Islet of Langerhans (tissue), 1 donor: Measurements from ENCODE around the gene RUNX1.

Experiments
- FAIRE-seq: peaks from one replicate; lab custom pipeline; 2011; peaks lifted over from hg19 to GRCh38; lab: Jason Lieb, UNC

Gene RUNX1

DNA sequence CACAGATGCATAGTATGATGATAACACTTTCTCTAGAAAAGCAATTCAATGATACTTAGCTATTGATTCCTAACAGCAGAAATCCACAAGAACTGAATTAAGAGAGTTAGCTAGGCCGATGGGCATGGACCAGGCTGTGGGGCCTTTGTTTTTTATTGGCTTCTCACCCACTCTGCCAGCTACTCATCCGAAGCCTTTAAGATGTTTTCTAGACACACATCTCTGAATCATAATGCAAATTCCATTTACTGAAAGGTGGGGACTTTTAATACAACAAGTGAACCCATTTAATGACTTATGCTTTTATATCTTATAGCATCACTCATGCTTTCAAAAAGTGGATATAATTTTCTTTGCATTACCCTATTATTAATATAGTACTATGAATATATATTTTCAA lies 170.2 kb downstream of the RUNX1 start:
- FAIRE-seq: peak; percentile 55

GRCh38 chr21:34878501-34878900 lies 170.6 kb downstream of the RUNX1 start:
- peak; percentile 86 for FAIRE-seq

DNA sequence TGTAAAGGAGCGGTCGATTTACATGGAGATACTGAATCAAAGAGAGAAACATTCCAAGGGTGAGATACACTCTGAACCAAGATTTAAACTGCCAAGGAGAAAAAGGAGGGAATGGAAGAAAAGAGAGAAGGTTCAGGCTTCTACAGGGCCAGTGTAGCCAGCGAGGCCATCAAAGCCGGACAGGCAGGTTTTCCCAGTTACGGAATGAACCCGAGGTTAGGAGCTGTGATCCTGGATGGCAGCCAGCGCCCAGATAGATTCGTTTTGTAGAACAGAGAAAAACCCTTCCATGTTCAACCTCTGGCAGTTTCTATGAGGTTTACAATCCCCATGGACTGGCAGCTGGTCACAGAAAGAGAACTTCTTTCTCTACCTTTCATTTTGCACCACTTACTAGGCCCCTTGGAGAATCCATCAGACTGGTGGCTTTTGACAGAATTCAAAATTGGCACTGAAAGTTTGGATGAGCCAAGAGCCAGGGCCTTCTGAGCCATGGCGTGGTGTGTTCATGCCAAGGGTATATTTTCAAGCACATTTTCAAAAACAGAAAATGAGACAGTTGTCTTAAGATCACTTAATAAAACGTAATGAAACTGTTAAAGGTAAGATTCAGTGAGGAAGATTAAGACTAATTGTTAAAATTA lies 171.5 kb downstream of the RUNX1 start:
- no peak for FAIRE-seq

GRCh38 chr21:34875830-34876229 lies 173.3 kb downstream of the RUNX1 start:
- no peak for FAIRE-seq

DNA sequence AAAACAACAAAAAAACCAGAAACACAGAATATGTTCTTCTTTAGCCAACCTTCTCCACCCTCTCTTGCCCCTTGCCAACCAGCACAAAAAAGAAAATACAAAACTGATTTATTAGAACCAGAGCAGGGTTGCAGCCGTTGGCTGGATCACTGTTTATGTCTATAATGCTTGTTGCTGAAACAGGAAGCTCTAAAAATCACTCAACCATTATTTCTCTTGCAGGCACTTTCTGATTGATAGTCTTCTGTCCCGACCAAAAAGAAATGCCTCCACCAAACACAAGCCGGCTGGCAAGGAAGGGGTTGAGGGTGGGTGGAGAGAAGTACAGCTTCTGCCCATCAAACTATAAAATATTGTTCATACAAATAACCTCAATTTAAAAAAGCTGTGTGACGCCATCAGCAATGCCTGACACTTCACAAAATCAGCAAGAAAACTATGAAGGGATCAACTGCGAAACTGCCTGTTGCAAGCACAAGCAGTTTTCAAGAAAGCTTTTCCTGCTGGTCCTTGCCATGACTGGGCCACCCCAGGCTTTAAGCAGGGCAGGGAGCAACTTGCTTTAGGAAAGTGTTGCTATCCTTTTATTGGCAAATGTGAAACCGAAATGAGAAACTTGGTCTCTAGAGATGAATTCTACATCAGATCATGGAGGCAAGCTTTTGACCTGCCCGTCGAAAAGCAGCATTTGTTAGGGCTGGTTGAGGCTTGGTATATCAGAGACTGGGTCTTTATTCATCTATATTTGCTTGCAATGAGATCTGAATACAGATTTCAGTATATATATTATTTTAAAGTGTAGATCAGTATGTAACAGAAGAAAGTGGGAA lies 174.2 kb downstream of the RUNX1 start:
- no peak for FAIRE-seq

DNA sequence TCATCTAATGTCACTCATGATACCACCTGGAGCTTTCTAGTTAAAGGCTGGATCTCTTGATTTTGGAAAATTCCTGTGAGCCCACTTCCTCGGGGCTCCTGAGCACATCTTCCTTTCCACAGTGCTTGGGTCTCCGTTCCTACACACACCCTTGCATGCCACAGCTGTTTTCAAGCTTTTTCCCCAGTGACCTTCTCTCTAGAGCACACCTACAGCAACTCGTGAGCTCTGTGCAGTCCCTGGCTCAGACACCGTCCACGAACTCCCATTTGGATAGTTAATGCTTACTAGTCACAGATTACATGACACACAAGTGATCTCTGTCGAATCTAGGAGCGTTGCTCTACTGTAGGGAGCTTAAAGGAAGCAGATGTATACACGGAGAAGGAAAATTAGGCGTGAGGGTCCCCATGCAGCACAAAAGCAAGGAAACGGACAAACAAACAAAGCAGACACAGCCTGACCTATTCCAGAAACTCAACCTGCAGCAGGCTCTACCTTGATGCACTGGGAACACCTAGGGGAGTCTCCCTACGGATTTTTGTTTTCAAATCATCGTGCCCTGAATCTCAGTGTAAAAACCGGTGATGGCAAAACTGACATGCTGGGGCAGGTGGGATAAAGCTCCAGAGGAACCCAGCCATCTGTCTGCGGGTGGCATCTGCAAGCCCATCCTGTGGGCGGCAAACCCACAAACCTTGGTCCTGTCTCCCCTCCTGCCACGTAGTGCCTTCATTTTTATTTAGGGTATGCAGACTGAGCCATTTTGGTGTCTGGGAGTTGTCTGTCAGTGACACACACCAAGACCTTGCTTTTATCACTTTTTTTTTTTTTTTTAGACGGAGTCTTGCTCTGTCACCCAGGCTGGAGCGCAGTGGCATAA lies 177.8 kb downstream of the RUNX1 start:
- no peak for FAIRE-seq

DNA sequence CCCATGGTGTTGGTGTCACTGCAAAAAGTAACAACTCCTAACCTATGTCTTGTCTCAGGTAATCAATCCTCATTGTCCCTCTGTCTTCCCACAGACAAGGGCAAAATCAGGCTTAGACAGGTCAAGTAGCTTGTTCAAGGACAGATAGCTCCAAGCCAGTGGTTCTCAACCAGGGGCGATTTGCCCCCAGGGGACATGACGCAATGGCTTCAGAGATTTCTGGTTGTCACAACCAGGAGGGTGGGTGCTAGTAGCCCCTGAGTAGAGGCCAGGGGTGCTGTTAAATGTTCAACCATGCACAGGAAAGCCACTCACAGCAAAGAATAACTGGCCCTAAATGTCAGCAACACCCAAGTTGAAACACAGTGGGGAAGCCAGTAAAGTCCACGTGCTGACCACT lies 178.9 kb downstream of the RUNX1 start:
- no peak for FAIRE-seq

- no peak for FAIRE-seq
These were observed 179.6 kb downstream of the RUNX1 start for GRCh38 chr21:34869545-34869944.

DNA sequence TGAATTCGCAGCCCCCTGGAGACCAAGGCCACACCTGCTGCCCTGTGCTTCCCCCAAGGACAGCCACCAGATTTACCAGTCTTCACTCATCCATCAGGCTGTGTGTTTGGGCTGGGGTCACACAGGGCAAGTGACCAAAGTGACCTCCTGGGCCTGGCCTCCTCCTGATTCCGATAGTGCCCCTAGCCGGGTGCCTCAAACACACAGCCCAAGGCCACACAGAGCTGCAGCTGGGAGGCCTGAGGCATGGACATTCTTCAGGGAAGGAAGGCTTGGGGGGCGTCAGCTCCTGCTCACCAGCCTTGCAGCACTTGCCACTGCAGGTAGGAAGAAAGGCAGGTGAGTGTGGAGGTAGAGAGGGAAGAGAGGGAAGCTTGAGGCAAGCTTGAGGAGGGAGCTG lies 181.3 kb downstream of the RUNX1 start:
- no peak for FAIRE-seq

GRCh38 chr21:34865400-34866241 lies 183.5 kb downstream of the RUNX1 start:
- FAIRE-seq: no peak

GRCh38 chr21:34864370-34865149 lies 184.5 kb downstream of the RUNX1 start:
- no peak for FAIRE-seq

DNA sequence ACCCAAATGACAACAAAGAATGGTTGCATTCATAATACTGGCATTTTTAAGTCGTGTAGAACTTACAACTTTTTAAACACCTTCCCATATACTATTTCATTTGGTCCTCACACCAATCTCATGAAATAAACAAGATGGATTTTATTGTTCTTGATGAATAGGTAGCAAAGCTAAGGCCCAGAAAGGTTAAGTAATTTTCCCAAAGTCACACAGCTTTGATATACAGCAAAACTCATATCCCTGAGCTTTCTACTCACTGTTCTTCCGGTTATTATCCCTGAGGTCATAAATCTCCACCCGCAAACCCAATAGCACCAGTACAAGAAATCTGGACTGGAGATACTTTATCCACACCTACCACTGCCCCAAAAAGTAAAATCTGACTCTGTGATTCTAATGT lies 186.2 kb downstream of the RUNX1 start:
- no peak for FAIRE-seq

DNA sequence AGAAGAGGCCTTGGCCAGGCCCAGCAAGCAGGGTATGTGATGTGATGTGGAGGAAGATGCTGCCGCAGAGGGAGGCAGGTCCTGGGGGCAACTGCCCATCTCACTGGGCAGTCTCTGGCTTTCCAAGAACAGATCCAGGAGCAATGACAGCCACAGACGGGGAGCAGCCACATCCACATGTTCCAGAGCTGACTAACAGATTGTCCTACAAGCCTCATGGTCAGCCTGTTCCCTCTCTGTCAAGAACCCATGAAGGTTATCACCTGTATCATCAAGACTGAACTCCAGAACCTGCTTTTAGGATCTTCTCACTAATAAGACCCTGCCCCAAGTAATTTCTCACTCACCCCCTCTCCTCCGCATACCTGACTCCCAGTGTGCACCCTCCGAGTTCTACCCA lies 187.8 kb downstream of the RUNX1 start:
- no peak for FAIRE-seq

DNA sequence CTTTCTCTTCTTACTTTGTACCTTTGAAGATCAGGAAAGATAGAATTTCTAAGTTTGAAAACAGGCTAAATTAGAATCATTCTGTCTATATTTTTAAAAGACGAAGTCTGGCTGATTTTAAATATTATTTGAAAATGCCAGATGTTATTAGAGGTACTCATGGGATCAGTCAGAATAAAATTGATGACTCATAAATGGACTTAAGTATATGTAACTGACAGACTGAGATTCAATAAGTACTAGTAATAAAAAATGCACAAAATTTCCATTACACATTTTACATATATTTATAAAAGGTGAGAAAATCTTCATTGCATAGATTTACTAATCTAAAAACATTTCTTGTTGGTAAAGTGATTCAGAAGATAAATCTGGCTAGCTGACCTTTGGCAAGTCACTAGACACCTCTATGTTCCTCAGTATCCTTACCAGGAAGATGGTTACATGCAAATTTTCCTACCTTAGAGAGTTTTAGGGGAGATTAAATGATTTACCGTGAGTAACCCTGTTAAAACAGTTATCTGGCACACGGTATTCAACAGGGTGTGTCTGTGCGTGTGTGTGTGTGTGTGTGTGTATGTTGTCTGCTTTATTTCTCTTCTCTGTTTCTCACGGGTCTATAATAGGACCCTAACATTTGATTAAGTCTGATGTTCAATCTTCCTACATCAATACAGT lies 189.0 kb downstream of the RUNX1 start:
- FAIRE-seq: no peak

GRCh38 chr21:34858559-34858958 lies 190.5 kb downstream of the RUNX1 start:
- no peak for FAIRE-seq

DNA sequence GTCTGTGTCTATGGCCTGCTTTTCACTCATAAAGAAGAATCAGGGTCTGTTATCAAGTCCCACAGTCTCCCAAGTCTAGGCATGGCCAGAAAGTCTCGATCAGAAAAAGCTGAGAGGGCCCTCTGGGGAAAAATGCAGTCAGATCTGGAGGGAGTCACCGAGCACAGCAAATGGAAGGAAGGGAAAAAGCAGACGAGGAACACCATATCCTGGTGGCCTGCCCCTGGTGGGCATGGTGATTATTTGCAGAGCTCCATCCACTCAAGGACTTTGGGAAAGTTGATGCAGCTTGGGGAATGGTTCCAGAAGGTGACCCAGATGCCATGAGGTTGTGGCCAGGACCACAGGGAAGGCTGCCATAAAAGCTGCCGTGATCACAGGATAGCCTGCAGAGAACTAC lies 191.2 kb downstream of the RUNX1 start:
- no peak for FAIRE-seq

GRCh38 chr21:34857122-34857713 lies 191.9 kb downstream of the RUNX1 start:
- no peak for FAIRE-seq

GRCh38 chr21:34852448-34852847 lies 196.7 kb downstream of the RUNX1 start:
- no peak for FAIRE-seq

DNA sequence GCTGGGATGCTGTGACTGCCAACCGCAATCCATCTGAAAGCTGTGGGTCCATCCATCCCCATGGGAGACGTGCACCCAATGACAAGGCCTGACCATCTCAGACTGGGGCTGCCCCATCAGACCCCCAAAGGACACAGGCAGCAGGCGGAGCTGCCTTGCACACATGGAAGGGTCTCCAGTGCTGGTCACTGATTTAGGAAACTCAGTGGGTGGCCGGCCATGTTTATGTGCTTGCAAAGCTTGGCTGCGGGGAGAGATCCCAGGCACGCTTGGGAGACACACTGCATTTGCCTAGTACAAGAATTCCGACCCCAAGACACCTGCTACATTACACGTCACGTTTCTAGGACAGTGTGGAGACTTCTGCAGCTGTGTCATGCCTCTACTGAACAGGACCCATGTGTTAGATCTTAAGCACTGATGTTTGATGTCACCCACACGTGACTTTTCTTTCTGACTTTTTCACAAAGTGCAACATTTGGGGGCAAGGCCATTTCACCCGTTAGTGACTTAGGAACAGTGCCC lies 198.9 kb downstream of the RUNX1 start:
- no peak for FAIRE-seq

DNA sequence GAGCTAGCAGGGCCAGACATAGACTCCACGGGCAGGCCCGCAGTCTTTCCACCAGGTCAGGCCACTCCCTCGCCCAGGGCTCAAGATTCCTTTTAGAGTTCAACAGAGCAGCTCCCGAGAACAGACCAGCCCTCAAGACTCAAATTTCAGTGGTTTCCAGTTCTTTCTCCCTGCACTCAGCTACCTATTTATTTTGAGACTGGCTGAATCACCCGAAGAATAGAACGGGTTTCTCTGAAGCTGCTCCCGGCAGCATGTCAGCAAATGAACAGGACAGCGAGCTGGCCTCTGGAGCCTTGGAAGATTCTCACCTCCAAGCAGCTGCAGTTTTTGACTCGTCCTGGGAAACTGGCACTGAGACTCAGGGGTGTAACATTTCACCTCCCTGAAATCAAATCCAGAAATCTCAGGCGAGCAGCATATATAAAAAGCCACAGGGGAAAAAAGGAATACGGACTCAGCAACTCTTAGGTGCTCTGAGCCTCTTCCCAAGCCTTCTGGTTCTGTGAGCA lies 202.4 kb downstream of the RUNX1 start:
- FAIRE-seq: no peak
